Measurements from ENCODE around the gene ZNF808. TPM values are rescaled to one million over a fixed set of nuclear protein-coding genes. Genes with fewer than 3 reads are reported as not detected.
"Not testable (repeated sequence)": the region's sequence is repeated elsewhere in the genome, so short reads cannot be mapped to it uniquely, and the experiment has no call there.

Gene ZNF808
- total and polyA plus RNA-seq, 2 of the 4 experiments (the other 2 are of a cell fraction), result 3.6 to 19.9 TPM

DNA sequence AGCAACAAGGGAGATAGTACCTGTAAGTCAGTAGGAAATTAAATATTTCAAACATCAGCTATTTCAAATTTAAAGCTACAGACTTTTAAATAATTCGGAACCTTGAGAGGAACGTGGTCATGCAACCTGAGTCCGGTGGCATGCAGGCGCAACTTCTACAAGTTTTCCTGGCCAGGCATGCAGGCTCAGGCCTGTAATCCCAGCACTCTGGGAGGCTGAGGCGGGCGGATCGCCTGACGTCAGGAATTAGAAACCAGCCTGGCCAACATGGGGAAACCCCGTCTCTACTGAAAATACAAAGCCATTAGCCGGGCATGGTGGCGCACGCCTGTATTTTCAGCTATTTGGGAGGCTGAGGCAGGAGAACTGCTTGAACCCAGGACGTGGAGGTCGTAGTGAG lies 40.5 kb downstream of the ZNF808 start:
- Histone ChIP-seq H3K56ac (ENCODE audit: extremely low read depth, insufficient read depth, low read length) (no peak overlapping the region), H3K27ac (ENCODE audit: insufficient read depth, low read length) (no peak overlapping the region), H3K23ac (ENCODE audit: low read depth, low read length) (no peak overlapping the region), H3K9me3 (ENCODE audit: control insufficient read depth, insufficient read depth, low read length) (peaks cover 19% of the 10 kb centered on the region), H3K14ac (replicated peaks; ENCODE audit: low read depth, low read length) (no peak overlapping the region), H3K4me1 (ENCODE audit: control insufficient read depth, insufficient read depth, low read length) (no peaks in the 10 kb centered on the region), H4K5ac (ENCODE audit: low read depth, low read length) (no peak overlapping the region), H2BK20ac (ENCODE audit: low read depth, low read length) (no peak overlapping the region), H3K4ac (ENCODE audit: low read depth, low read length) (no peak overlapping the region), H2BK15ac (ENCODE audit: low read depth, low read length) (no peak overlapping the region), H2AFZ (replicated peaks; ENCODE audit: low read length, poor library complexity) (no peak overlapping the region), H4K8ac (ENCODE audit: low read depth in 2 of 2, low read length in 2 of 2) (no peak overlapping the region), H2BK120ac (ENCODE audit: low read depth, low read length) (no peak overlapping the region), H4K91ac (ENCODE audit: insufficient read depth, low read depth, low read length) (no peak overlapping the region), H2AK5ac (ENCODE audit: low read depth, low read length) (no peak overlapping the region), H2BK5ac (ENCODE audit: low read depth, low read length, poor library complexity, severe bottlenecking) (no peak overlapping the region), H3K18ac (ENCODE audit: low read depth, low read length) (no peak overlapping the region), H3K79me1 (ENCODE audit: low read depth in 1 of 2, low read length in 2 of 2) (peaks cover 13 to 23% of the 10 kb centered on the region in 2 experiments), H3K4me2 (ENCODE audit: low read depth, low read length) (no peak overlapping the region), H3K4me3 (ENCODE audit: insufficient read depth, low read depth, low read length) (no peak overlapping the region), H3K36me3 (ENCODE audit: control insufficient read depth, insufficient read depth, low read length) (peaks cover 15% of the 10 kb centered on the region), H3K9me1 (ENCODE audit: insufficient read depth, low read length) (no peaks in the 10 kb centered on the region), H3K27me3 (ENCODE audit: control insufficient read depth, insufficient read depth, low read length) (no peaks in the 10 kb centered on the region), H3K9ac (ENCODE audit: low read depth, low read length) (no peak overlapping the region), H4K20me1 (ENCODE audit: insufficient read depth, low read length) (no peaks in the 10 kb centered on the region), H2AK9ac (replicated peaks; ENCODE audit: low read depth, low read length, poor library complexity) (no peak overlapping the region)
- CTCF ChIA-PET, result no interaction called here
- 100% methylated on average over 6 of the region's 14 CpGs; no CpG with 5 or more reads in 1 of the 2 experiments for WGBS, 2 experiments (ENCODE audit: extremely low coverage in 2 of 2, insufficient read length in 1 of 2)
- in situ Hi-C loops (cut with MboI; ENCODE audit: low sequenced_read_pairs) (no loop called here), intact Hi-C loops (cut with micrococcal nuclease) (no loop called here), dilution Hi-C loops (cut with HindIII; ENCODE audit: low sequenced_read_pairs, unreplicated experiment) (no loop called here)
- TF ChIP-seq RAD21 (IDR thresholded peaks at IDR 0.05; ENCODE audit: low read length), result no peak
- TF ChIP-seq NFE2L2 (IDR thresholded peaks at IDR 0.05; ENCODE audit: low read depth, low read length), result no peak
- TF ChIP-seq BHLHE40 (IDR thresholded peaks at IDR 0.05; ENCODE audit: low read depth, low read length), result no peak
- TF ChIP-seq POLR2A (IDR thresholded peaks at IDR 0.05; ENCODE audit: low read depth, low read length), result no peak
- TF ChIP-seq, protein P1, sequence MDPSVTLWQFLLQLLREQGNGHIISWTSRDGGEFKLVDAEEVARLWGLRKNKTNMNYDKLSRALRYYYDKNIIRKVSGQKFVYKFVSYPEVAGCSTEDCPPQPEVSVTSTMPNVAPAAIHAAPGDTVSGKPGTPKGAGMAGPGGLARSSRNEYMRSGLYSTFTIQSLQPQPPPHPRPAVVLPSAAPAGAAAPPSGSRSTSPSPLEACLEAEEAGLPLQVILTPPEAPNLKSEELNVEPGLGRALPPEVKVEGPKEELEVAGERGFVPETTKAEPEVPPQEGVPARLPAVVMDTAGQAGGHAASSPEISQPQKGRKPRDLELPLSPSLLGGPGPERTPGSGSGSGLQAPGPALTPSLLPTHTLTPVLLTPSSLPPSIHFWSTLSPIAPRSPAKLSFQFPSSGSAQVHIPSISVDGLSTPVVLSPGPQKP (IDR thresholded peaks at IDR 0.05; ENCODE audit: borderline replicate concordance, low read depth, low read length), result no peak
- TF ChIP-seq CEBPB (IDR thresholded peaks at IDR 0.05; ENCODE audit: low read depth, low read length), result no peak
- no peak for TF ChIP-seq MXI1 (IDR thresholded peaks at IDR 0.05; ENCODE audit: borderline replicate concordance, low read depth, low read length)
- no TSS peak for BruUV-seq (replicated peaks)
- POLR2A ChIA-PET (ENCODE audit: unreplicated experiment), result no interaction called here
- DNase-seq (no peak), ATAC-seq (ENCODE audit: low read depth) (no peak)

DNA sequence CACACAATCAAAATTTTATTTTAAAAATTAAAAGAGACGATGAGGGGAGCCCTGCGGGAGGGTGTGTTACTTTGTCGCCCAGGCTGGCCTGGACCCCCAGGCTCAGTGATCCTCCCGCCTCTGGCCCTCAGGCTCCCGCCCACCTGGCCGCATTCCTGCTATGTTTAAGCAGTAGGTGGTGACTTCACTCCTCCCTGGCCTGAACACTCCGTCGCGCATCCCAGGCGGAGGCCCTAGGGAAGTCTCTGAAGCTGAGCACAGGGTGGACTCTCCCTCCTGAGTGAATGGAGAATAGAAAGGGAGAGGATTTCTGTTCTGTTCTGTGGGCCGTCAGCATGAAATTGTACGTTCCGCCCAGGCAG lies 42.2 kb downstream of the ZNF808 start:
- H4K5ac ChIP-seq (ENCODE audit: low read depth, low read length); H2BK120ac ChIP-seq (ENCODE audit: low read depth, low read length); intact Hi-C loops (cut with micrococcal nuclease); in situ Hi-C loops (cut with MboI; ENCODE audit: low sequenced_read_pairs); CTCF ChIA-PET; H2AK5ac ChIP-seq (ENCODE audit: low read depth, low read length); DNase-seq; H2BK20ac ChIP-seq (ENCODE audit: low read depth, low read length); H3K9me1 ChIP-seq (ENCODE audit: insufficient read depth, low read length); H3K27me3 ChIP-seq (ENCODE audit: control insufficient read depth, insufficient read depth, low read length); H3K18ac ChIP-seq (ENCODE audit: low read depth, low read length); POLR2A ChIA-PET (ENCODE audit: unreplicated experiment); H3K4me1 ChIP-seq (ENCODE audit: control insufficient read depth, insufficient read depth, low read length); H4K20me1 ChIP-seq (ENCODE audit: insufficient read depth, low read length); H3K9me3 ChIP-seq (ENCODE audit: control insufficient read depth, insufficient read depth, low read length); H2BK15ac ChIP-seq (ENCODE audit: low read depth, low read length); H3K14ac ChIP-seq (replicated peaks; ENCODE audit: low read depth, low read length); H4K91ac ChIP-seq (ENCODE audit: insufficient read depth, low read depth, low read length); BruUV-seq (replicated peaks); H2AK9ac ChIP-seq (replicated peaks; ENCODE audit: low read depth, low read length, poor library complexity); dilution Hi-C loops (cut with HindIII; ENCODE audit: low sequenced_read_pairs, unreplicated experiment): not testable (repeated sequence)
- H3K4me3 ChIP-seq (ENCODE audit: insufficient read depth, low read depth, low read length), result peak overlapping the region; percentile 78
- H3K56ac ChIP-seq (ENCODE audit: extremely low read depth, insufficient read depth, low read length), result peak overlapping the region; percentile 42; the same call in 1 of the 2 replicates
- H2BK5ac ChIP-seq (ENCODE audit: low read depth, low read length, poor library complexity, severe bottlenecking), result peak overlapping the region; percentile 76
- peak overlapping the region; percentile 91 for H2AFZ ChIP-seq (replicated peaks; ENCODE audit: low read length, poor library complexity)
- H3K27ac ChIP-seq (ENCODE audit: insufficient read depth, low read length), result peak overlapping the region; percentile 30
- H3K9ac ChIP-seq (ENCODE audit: low read depth, low read length), result 0 out of 2 replicates have a peak overlapping the region, but pooled peaks have one; percentile 55
- H3K36me3 ChIP-seq (ENCODE audit: control insufficient read depth, insufficient read depth, low read length), result peaks cover 17% of the 10 kb centered on the region
- H3K79me1 ChIP-seq (ENCODE audit: low read depth in 1 of 2, low read length in 2 of 2), result peaks cover 17 to 24% of the 10 kb centered on the region in 2 experiments
- H4K8ac ChIP-seq (ENCODE audit: low read depth in 2 of 2, low read length in 2 of 2), result peak overlapping the region; percentile 35 to 81; a peak in 2 of 4 replicates
- H3K4me2 ChIP-seq (ENCODE audit: low read depth, low read length), result peak overlapping the region; percentile 81
- peak; percentile 44 for ATAC-seq (ENCODE audit: low read depth)
- peak overlapping the region; percentile 11; the same call in 1 of the 2 replicates for H3K4ac ChIP-seq (ENCODE audit: low read depth, low read length)
- WGBS, 2 experiments (ENCODE audit: extremely low coverage in 2 of 2, insufficient read length in 1 of 2), result no CpG with 5 or more reads among the region's 13 CpGs
- peak overlapping the region; percentile 67; the same call in 1 of the 2 replicates for H3K23ac ChIP-seq (ENCODE audit: low read depth, low read length)

Data from IMR-90 (cell line).